CD4-positive, alpha-beta T cell treated with Interleukin-12 subunit alpha and Interleukin-12 subunit beta, for 1 hour (primary cell): ENCODE data around the gene TRMT2B.
"Not testable (repeated sequence)": the region's sequence is repeated elsewhere in the genome, so short reads cannot be mapped to it uniquely, and the experiment has no call there.

Source experiments
- DNase-seq: peaks from one replicate; pipeline ENCODE4 v3.0.0-alpha.2; 2020

Gene TRMT2B

GRCh38 chrX:100999451-100999850 is 52.5 kb downstream of the TRMT2B start:
- no peak for DNase-seq

GRCh38 chrX:100995469-100995868 is 56.4 kb downstream of the TRMT2B start:
- no peak for DNase-seq

- DNase-seq, result no peak
These were observed 57.3 kb downstream of the TRMT2B start for GRCh38 chrX:100994352-100995281.

- DNase-seq, result no peak
These were observed 61.8 kb downstream of the TRMT2B start for GRCh38 chrX:100990139-100990538.

- no peak for DNase-seq
These were observed 67.1 kb downstream of the TRMT2B start for GRCh38 chrX:100984818-100985217.

- not testable (repeated sequence) for DNase-seq
These were observed 70.4 kb downstream of the TRMT2B start for GRCh38 chrX:100981498-100981845.

GRCh38 chrX:100980608-100981497 is 71.1 kb downstream of the TRMT2B start:
- DNase-seq, result no peak

- DNase-seq, result no peak
These were observed 71.9 kb downstream of the TRMT2B start for GRCh38 chrX:100979881-100980607.

- DNase-seq, result no peak
These were observed 75.7 kb downstream of the TRMT2B start for GRCh38 chrX:100976211-100976610.

GRCh38 chrX:100975212-100975611 is 76.7 kb downstream of the TRMT2B start:
- DNase-seq, result no peak

GRCh38 chrX:100973411-100973810 is 78.5 kb downstream of the TRMT2B start:
- DNase-seq, result no peak

GRCh38 chrX:100969936-100970335 is 82.0 kb downstream of the TRMT2B start:
- no peak for DNase-seq

GRCh38 chrX:100969408-100969807 is 82.5 kb downstream of the TRMT2B start, which contains the start of gene ARL13A:
ARL13A (plus strand) TSS chrX:100969708; CDS start chrX:100973690, 3,982 bp downstream.
- no peak for DNase-seq

- no peak for DNase-seq
These were observed 87.5 kb downstream of the TRMT2B start for GRCh38 chrX:100964362-100964761.

GRCh38 chrX:100962811-100963210 is 89.1 kb downstream of the TRMT2B start:
- no peak for DNase-seq
